GM18907 (cell line): ENCODE data around the gene KEL.

ENCODE experiments used
- ATAC-seq: cut with Tn5 transposase; IDR thresholded peaks from one replicate; pipeline ENCODE4 v1.9.1; 2021; ENCODE audit warnings: mild to moderate bottlenecking, moderate library complexity; ENCODE audit not compliant: unreplicated experiment

KEL gene

GRCh38 chr7:142961595-142961972 is 579 bp downstream of the KEL start:
- no peak for ATAC-seq

- ATAC-seq = no peak
Measured at GRCh38 chr7:142960955-142961512, 1.1 kb downstream of the KEL start.

- no peak for ATAC-seq
Measured at GRCh38 chr7:142959202-142959601, 3.0 kb downstream of the KEL start.

GRCh38 chr7:142957723-142958122 is 4.4 kb downstream of the KEL start:
- no peak for ATAC-seq

GRCh38 chr7:142956951-142957623 is 5.1 kb downstream of the KEL start:
- no peak for ATAC-seq

GRCh38 chr7:142954680-142955268 is 7.4 kb downstream of the KEL start:
- ATAC-seq = peak; percentile 46

GRCh38 chr7:142950235-142950634 is 11.9 kb downstream of the KEL start:
- ATAC-seq = no peak

GRCh38 chr7:142948603-142949002 is 13.6 kb downstream of the KEL start:
- ATAC-seq = no peak

GRCh38 chr7:142945001-142945400 is 17.2 kb downstream of the KEL start:
- no peak for ATAC-seq

- ATAC-seq = no peak
Measured at GRCh38 chr7:142943706-142944268, 18.4 kb downstream of the KEL start.

GRCh38 chr7:142942746-142943145 is 19.4 kb downstream of the KEL start:
- no peak for ATAC-seq

- no peak for ATAC-seq
Measured at GRCh38 chr7:142941541-142941940, 20.6 kb downstream of the KEL start.

- ATAC-seq = no peak
Measured at GRCh38 chr7:142940966-142941535, 21.1 kb downstream of the KEL start.

- no peak for ATAC-seq
Measured at GRCh38 chr7:142939226-142939910, 22.8 kb downstream of the KEL start, which contains the start of gene LLCFC1. Gene LLCFC1, plus strand, starts transcription at chr7:142939484. Its CDS starts 138 bp downstream, at chr7:142939622.

GRCh38 chr7:142938611-142939010 is 23.6 kb downstream of the KEL start:
- ATAC-seq = no peak

GRCh38 chr7:142935941-142936565 is 26.1 kb downstream of the KEL start:
- no peak for ATAC-seq

- ATAC-seq = no peak
Measured at GRCh38 chr7:142934056-142934455, 28.1 kb downstream of the KEL start.

- no peak for ATAC-seq
Measured at GRCh38 chr7:142933624-142934023, 28.5 kb downstream of the KEL start, which contains the start of gene TRPV5. Gene TRPV5, minus strand, starts transcription at chr7:142933746. Its CDS starts 287 bp downstream, at chr7:142933459.

- ATAC-seq = no peak
Measured at GRCh38 chr7:142933092-142933475, 29.1 kb downstream of the KEL start.

GRCh38 chr7:142932386-142933091 is 29.6 kb downstream of the KEL start:
- no peak for ATAC-seq
